ENCODE results near the gene GRB10. TPM values are rescaled to one million over a fixed set of nuclear protein-coding genes. Genes with fewer than 3 reads are reported as not detected.

GRB10 gene
- total RNA-seq, 4 donors from 2014 or later, result 40.4 to 88.6 (median 61.1) TPM

DNA sequence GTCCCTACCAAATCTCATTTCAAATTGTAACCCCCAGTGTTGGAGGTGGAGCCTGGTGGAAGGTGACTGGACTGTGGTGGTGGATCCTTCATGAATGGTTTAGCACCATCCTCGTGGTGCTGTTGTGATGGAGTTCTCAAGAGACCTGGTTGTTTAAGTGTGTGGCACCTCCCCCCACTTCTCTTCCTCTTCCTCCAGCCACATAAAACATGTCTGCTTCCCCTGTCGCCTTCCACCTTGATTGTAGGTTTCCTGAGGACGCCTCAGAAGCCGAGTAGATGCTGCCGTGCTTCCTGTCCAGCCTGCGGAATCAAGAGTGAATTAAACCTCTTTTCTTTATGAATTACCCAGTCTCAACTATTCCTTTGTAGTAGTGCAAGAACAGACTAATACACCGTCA lies 21.0 kb downstream of the GRB10 start:
- TF ChIP-seq POLR2A (IDR thresholded peaks at IDR 0.05), result no peak
- no peak for TF ChIP-seq CTCF (IDR thresholded peaks at IDR 0.05 in 4 of 5, conservative IDR thresholded peaks at IDR 0.05 in 1 of 5)
- H3K4me3 ChIP-seq, result no peak overlapping the region
- H3K27me3 ChIP-seq, result no peaks in the 10 kb centered on the region
- H3K27ac ChIP-seq, result no peak overlapping the region
- H3K9me3 ChIP-seq, result no peaks in the 10 kb centered on the region
- intact Hi-C loops (cut with DNase I; ENCODE audit: low total_unique reads), result no loop called here
- peaks cover 35 to 42% of the 10 kb centered on the region in 2 donors for H3K4me1 ChIP-seq
- ATAC-seq (no peak), DNase-seq (no peak)
- no peaks in the 10 kb centered on the region for H3K36me3 ChIP-seq
- in situ Hi-C loops (cut with MboI; ENCODE audit: low sequenced_read_pairs in 4 of 4), result no loop called here

DNA sequence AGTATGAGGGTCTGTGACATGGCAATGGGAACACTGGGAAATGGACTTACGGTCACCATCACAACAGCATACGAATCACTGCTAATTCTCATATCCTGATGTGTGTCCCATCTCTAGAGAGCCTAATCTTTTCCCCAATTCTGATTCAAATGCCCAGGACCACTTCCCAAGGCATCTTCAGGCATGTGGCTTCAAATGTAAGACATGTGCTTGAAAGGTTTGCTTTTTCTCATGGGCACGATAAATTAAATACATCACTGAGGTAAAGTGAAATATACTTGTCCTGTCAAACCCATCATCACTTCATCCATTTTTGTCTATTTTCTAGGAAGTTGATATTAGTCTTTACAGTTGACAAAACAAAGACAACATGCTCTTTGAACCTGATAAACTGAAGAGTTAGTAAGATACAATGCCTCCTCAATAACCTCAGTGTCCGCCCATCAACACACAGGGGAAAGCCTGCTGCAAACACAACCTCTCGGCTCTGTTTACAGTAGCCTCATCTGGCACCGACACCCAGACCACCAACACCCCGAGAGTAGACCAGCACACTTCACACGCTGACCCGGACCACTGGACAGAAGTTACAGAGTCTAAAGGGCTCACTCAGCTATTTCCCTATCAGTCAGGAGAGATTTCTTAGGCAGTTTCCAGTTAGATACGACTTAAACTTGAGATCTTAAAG lies 24.8 kb downstream of the GRB10 start:
- intact Hi-C loops (cut with DNase I; ENCODE audit: low total_unique reads), result no loop called here
- no peaks in the 10 kb centered on the region for H3K27me3 ChIP-seq
- no peaks in the 10 kb centered on the region for H3K9me3 ChIP-seq
- H3K4me1 ChIP-seq, result peaks cover 33 to 43% of the 10 kb centered on the region in 2 donors
- in situ Hi-C loops (cut with MboI; ENCODE audit: low sequenced_read_pairs in 4 of 4), result no loop called here
- H3K36me3 ChIP-seq, result no peaks in the 10 kb centered on the region
- ATAC-seq (no peak), DNase-seq (no peak)
- no peak overlapping the region for H3K4me3 ChIP-seq
- TF ChIP-seq CTCF (IDR thresholded peaks at IDR 0.05 in 4 of 5, conservative IDR thresholded peaks at IDR 0.05 in 1 of 5), result no peak
- no peak for TF ChIP-seq POLR2A (IDR thresholded peaks at IDR 0.05)
- no peak overlapping the region for H3K27ac ChIP-seq

DNA sequence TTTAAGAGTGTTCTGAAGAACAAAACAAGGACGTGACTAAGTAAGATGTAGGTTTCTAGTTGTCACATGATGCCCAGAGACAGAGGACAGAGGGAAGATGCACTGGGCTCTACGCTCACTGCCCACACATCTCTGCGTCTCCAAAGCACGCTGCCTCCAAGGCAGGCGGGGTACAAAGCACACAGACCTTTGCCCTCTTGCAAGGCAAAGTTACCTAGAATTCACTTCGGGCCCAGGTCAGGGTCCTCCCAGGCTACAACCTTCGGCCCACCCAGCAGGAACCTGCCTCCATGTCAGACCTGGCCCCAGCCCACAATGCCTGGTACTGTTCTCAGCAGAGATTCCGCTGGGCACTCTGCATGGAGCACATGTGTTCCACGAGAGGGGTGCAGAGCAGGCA lies 26.5 kb downstream of the GRB10 start:
- in situ Hi-C loops (cut with MboI; ENCODE audit: low sequenced_read_pairs in 4 of 4), result no loop called here
- DNase-seq, result no peak
- H3K36me3 ChIP-seq, result no peaks in the 10 kb centered on the region
- no peak overlapping the region for H3K27ac ChIP-seq
- no peaks in the 10 kb centered on the region for H3K27me3 ChIP-seq
- ATAC-seq, result no peak
- H3K4me3 ChIP-seq, result no peak overlapping the region
- intact Hi-C loops (cut with DNase I; ENCODE audit: low total_unique reads), result no loop called here
- H3K9me3 ChIP-seq, result no peaks in the 10 kb centered on the region
- peaks cover 24 to 32% of the 10 kb centered on the region in 2 donors for H3K4me1 ChIP-seq
- TF ChIP-seq CTCF (IDR thresholded peaks at IDR 0.05 in 4 of 5, conservative IDR thresholded peaks at IDR 0.05 in 1 of 5) (no peak), POLR2A (IDR thresholded peaks at IDR 0.05) (no peak)

GRCh38 chr7:50754684-50755083 lies 28.0 kb downstream of the GRB10 start:
- Histone ChIP-seq H3K27ac (no peak overlapping the region), H3K4me3 (no peak overlapping the region), H3K27me3 (no peaks in the 10 kb centered on the region), H3K4me1 (peaks cover 24 to 32% of the 10 kb centered on the region in 2 donors), H3K36me3 (no peaks in the 10 kb centered on the region), H3K9me3 (no peaks in the 10 kb centered on the region)
- ATAC-seq (no peak), DNase-seq (no peak)
- intact Hi-C loops (cut with DNase I; ENCODE audit: low total_unique reads), result no loop called here
- TF ChIP-seq POLR2A (IDR thresholded peaks at IDR 0.05) (no peak), CTCF (IDR thresholded peaks at IDR 0.05 in 4 of 5, conservative IDR thresholded peaks at IDR 0.05 in 1 of 5) (no peak)
- in situ Hi-C loops (cut with MboI; ENCODE audit: low sequenced_read_pairs in 4 of 4), result no loop called here

GRCh38 chr7:50754241-50754640 lies 28.5 kb downstream of the GRB10 start:
- Histone ChIP-seq H3K27ac (no peak overlapping the region), H3K4me1 (peaks cover 24 to 32% of the 10 kb centered on the region in 2 donors), H3K4me3 (no peak overlapping the region), H3K27me3 (no peaks in the 10 kb centered on the region), H3K36me3 (no peaks in the 10 kb centered on the region), H3K9me3 (no peaks in the 10 kb centered on the region)
- intact Hi-C loops (cut with DNase I; ENCODE audit: low total_unique reads) (no loop called here), in situ Hi-C loops (cut with MboI; ENCODE audit: low sequenced_read_pairs in 4 of 4) (no loop called here)
- DNase-seq (no peak), ATAC-seq (no peak)
- no peak for TF ChIP-seq POLR2A (IDR thresholded peaks at IDR 0.05)
- TF ChIP-seq CTCF (IDR thresholded peaks at IDR 0.05 in 4 of 5, conservative IDR thresholded peaks at IDR 0.05 in 1 of 5), result no peak
